Upper lobe of right lung (tissue), 1 donor: Measurements from ENCODE around the gene PTGES3L. TPM values are rescaled to one million over a fixed set of nuclear protein-coding genes. Genes with fewer than 3 reads are reported as not detected.
"Not testable (repeated sequence)": the region's sequence is repeated elsewhere in the genome, so short reads cannot be mapped to it uniquely, and the experiment has no call there.

ENCODE experiments used
- ATAC-seq: fragments of 200-7000 bp; cut with Tn5 transposase; one replicate; pipeline ENCODE4 v1.9.1; 2020; ENCODE audit warnings: mild to moderate bottlenecking, moderate library complexity
- DNase-seq: peaks from one replicate; pipeline ENCODE4 v3.0.0-alpha.2; 2020
- H3K27ac ChIP-seq: fragments of 200-600 bp; one replicate; pipeline ENCODE4 v1.8.0; 2022
- H3K27me3 ChIP-seq: fragments of 200-600 bp; one replicate; pipeline ENCODE4 v1.8.0; 2022; ENCODE audit warnings: mild to moderate bottlenecking
- H3K36me3 ChIP-seq: fragments of 200-600 bp; one replicate; pipeline ENCODE4 v1.8.0; 2022
- H3K4me1 ChIP-seq: fragments of 200-600 bp; one replicate; pipeline ENCODE4 v1.8.0; 2022
- H3K4me3 ChIP-seq: fragments of 200-600 bp; one replicate; pipeline ENCODE4 v1.8.0; 2022; ENCODE audit warnings: mild to moderate bottlenecking
- H3K9me3 ChIP-seq: fragments of 200-600 bp; one replicate; pipeline ENCODE4 v1.8.0; 2022
- intact Hi-C: fragments of 100-400 bp; cut with DNase I; formaldehyde crosslinking; loops from one replicate; pipeline ENCODE4 v1.11.0; 2022
- total RNA-seq: library from RNA; stranded (reverse); fragmentation: NEBNext Ultra II Directional; extraction: Animal tissue kit (Norgen Biotek cat#: 25700); gene quantifications from one replicate; pipeline ENCODE4 v1.2.1, GENCODE V29; 2021
- TF ChIP-seq, protein P1 (sequence below): fragments of 200-600 bp; IDR thresholded peaks from one replicate; pipeline ENCODE4 v1.8.0; 2022; ENCODE audit warnings: antibody characterized with exemption
- donor health status: DM: no; HTN: yes; CAD: no; lungs with severe emphysema.

PTGES3L gene
- total RNA-seq, 1 donor from 2014 or later: 0.38 TPM

DNA sequence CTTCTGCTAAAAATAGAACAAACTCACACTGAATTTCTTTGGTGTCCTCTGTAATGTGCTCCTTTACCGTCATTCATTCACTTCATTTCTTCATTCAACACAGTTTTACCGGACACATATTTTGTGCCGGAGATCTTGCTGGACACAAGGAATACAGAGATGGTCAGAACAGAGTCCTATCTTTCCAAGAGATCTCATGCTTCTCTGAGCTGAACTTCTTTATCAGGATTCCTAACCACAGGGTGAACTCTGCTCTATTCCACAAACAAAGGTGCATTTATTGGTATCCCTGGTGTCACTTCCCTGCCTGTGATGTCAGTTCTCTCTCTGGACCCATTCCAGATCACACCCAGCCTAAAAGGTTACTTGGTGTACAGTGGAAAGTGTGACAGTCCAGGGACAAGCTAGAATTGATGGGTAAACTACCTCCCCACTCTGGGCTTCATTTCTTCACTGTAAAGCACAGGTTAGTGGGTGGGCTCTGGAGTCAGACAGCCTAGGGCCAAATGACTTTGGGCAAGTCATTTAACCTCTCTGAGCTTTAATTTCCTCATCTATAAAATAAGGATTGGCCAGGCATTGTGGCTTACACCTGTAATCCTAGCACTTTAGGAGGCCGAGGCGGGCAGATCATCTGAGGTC, 30.9 kb upstream of the PTGES3L start:
- H3K9me3 ChIP-seq: no peaks in the 10 kb centered on the region
- intact Hi-C loops: no loop called here
- DNase-seq (no peak), ATAC-seq (no peak)
- H3K27ac ChIP-seq: no peak overlapping the region
- no peak overlapping the region for H3K4me3 ChIP-seq
- TF ChIP-seq, protein P1, sequence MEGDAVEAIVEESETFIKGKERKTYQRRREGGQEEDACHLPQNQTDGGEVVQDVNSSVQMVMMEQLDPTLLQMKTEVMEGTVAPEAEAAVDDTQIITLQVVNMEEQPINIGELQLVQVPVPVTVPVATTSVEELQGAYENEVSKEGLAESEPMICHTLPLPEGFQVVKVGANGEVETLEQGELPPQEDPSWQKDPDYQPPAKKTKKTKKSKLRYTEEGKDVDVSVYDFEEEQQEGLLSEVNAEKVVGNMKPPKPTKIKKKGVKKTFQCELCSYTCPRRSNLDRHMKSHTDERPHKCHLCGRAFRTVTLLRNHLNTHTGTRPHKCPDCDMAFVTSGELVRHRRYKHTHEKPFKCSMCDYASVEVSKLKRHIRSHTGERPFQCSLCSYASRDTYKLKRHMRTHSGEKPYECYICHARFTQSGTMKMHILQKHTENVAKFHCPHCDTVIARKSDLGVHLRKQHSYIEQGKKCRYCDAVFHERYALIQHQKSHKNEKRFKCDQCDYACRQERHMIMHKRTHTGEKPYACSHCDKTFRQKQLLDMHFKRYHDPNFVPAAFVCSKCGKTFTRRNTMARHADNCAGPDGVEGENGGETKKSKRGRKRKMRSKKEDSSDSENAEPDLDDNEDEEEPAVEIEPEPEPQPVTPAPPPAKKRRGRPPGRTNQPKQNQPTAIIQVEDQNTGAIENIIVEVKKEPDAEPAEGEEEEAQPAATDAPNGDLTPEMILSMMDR: no peak
- H3K27me3 ChIP-seq: no peaks in the 10 kb centered on the region
- peaks cover 32% of the 10 kb centered on the region for H3K4me1 ChIP-seq
- peaks cover 40% of the 10 kb centered on the region for H3K36me3 ChIP-seq

DNA sequence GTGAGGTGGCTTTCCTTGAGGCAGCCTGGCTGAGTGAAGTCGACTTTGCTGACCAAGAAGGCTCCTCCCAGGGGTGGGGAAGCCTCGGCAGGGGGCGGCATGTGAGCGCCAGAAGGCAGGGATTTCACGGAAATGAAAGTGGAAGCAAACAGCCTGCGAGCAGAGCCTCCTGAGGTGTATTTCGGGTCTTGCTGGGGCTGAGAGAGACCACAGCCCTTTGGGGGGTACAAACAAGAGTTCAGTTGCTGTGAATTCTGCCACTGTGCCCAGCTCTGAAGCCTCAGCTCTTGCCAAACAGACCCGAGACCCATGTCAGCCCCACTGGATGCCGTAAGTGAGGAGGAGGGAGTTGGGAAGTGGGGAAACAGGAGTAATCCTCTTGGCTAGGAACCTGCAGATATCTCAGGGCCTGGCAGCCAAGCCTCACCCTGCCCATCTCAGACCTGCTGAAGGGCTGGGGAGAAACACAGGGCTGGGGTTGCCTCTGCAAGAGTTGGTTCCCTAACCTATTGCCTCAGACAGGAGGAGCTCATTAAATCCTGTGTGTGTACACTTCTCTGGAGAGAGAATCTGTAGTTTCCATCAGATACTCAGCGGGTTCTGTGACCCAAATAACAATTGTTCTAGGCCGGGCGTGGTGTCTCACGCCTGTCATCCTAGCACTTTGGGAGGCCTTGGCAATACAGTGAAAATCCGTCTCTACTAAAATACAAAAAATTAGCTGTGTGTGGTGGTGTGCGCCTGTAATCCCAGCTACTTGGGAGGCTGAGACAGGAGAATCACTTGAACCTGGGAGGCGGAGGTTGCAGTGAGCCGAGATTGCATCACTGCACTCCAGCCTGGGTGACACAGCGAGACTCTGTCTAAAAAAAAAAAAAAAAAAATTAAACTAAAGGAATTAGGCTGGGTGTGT, 27.0 kb upstream of the PTGES3L start, which contains the start of gene IFI35:
Gene IFI35, plus strand, starts transcription at position 146 of the 913 bp plus-strand sequence. Its CDS starts 164 bp downstream, at position 310.
- ATAC-seq: peak; percentile 96
- Histone ChIP-seq H3K27ac (peak within 1 kb of the TSS; percentile 89), H3K36me3 (peaks cover 31% of the 10 kb centered on the region), H3K9me3 (no peaks in the 10 kb centered on the region), H3K27me3 (no peaks in the 10 kb centered on the region), H3K4me3 (peak within 1 kb of the TSS; percentile 65), H3K4me1 (peaks cover 22% of the 10 kb centered on the region)
- intact Hi-C loops: no loop called here
- TF ChIP-seq, protein P1: peak; percentile 53
- peak; percentile 94 for DNase-seq

DNA sequence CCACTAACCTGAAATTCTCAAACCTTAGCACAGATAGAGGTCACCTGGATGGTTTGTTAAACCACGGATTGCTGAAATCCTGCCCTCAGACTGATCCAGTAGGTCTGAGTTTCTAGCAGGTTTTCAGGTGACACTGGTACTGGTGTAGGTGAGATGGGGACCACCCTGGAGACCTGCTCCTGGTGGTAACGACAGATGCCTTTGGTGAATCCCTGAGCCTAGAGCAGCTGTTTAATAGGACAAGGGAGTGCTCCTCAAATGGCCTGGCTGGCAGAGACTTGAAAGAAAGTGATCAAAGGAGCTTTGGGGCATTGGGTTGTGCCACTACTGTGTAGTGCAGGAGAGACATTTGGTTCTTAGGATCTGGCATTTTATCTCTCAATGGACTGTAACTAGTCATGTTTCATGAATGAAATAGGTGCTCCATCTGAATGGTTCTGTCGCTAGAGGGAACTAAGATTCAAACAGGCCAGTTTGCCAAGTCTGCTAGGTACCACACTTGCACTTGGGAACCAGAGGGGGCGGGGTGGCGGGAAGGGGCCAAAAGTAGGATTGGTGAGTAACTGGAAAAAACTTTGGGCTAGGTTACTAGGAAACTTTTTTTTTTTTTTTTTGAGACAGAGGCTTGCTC, 23.8 kb upstream of the PTGES3L start:
- Histone ChIP-seq H3K9me3 (no peaks in the 10 kb centered on the region), H3K4me3 (no peak overlapping the region), H3K4me1 (peaks cover 38% of the 10 kb centered on the region), H3K27me3 (no peaks in the 10 kb centered on the region), H3K36me3 (peaks cover 53% of the 10 kb centered on the region), H3K27ac (no peak overlapping the region)
- DNase-seq (peak; percentile 51), ATAC-seq (no peak)
- intact Hi-C loops: no loop called here
- TF ChIP-seq, protein P1: no peak

DNA sequence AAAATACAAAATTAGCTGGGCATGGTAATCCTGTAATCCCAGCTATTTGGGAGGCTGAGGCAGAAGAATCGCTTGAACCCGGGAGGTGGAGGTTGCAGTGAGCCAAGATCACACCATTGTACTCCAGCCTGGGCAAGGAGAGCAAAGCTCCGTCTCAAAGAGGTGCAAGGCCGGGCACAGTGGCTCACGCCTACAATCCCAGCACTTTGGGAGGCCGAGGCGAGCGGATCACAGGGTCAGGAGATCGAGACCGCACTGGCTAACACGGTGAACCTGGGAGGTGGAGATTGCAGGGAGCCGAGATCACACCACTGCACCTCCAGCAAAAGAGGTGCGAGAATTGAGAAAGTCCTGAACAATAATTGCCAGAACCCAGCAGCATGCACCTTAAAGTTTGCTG, 21.0 kb upstream of the PTGES3L start:
- intact Hi-C loops, H3K9me3 ChIP-seq, H3K27me3 ChIP-seq, ATAC-seq, H3K4me3 ChIP-seq, DNase-seq, H3K27ac ChIP-seq: not testable (repeated sequence)
- Histone ChIP-seq H3K4me1 (peaks cover 31% of the 10 kb centered on the region), H3K36me3 (peaks cover 53% of the 10 kb centered on the region)

DNA sequence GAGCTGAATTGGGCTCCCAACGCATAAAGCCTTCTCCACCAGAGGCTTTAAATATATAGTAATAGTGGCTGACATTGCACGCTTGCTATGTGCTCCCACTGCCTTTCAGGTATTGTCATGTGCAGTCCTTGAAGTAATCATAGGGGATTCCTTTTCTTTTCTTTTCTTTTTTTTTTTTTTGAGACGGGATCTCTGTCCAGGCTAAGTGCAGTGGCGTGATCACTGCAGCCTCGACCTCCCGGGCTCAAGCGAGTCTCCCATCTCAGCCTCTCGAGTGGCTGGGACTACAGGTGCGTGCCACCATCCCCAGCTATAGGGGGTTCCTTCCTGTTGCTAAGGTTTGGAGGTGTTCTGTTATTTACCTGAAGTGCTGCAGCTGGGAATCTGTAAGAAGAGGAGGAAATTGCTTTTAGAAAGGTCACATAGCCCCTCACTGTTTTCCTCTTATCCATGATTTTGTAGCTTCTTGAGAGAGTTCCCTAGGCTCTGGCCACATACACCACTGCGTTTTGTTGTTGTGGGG, 19.2 kb upstream of the PTGES3L start:
- TF ChIP-seq, protein P1: no peak
- Histone ChIP-seq H3K27me3 (no peaks in the 10 kb centered on the region), H3K36me3 (peaks cover 43% of the 10 kb centered on the region), H3K4me1 (peaks cover 31% of the 10 kb centered on the region), H3K4me3 (peak overlapping the region; percentile 91), H3K27ac (peak overlapping the region; percentile 96), H3K9me3 (no peaks in the 10 kb centered on the region)
- intact Hi-C loops: no loop called here
- DNase-seq (no peak), ATAC-seq (no peak)
